Left forelimb (tissue), 1 donor: Measurements from ENCODE around the gene SIDT1.
"Not testable (repeated sequence)": the region's sequence is repeated elsewhere in the genome, so short reads cannot be mapped to it uniquely, and the experiment has no call there.

Experiments
- DNase-seq: peaks from one replicate; pipeline ENCODE4 v3.0.0-alpha.2; 2018; ENCODE audit warnings: low spot score

Gene SIDT1

GRCh38 chr3:113634782-113635474 is 102.6 kb downstream of the SIDT1 start:
- DNase-seq: no peak

- not testable (repeated sequence) for DNase-seq
Measured at GRCh38 chr3:113636034-113636433, 103.7 kb downstream of the SIDT1 start.

- DNase-seq: no peak
Measured at GRCh38 chr3:113637756-113638155, 105.4 kb downstream of the SIDT1 start.

GRCh38 chr3:113638910-113639309 is 106.6 kb downstream of the SIDT1 start:
- no peak for DNase-seq

GRCh38 chr3:113643583-113643982 is 111.2 kb downstream of the SIDT1 start:
- no peak for DNase-seq

- no peak for DNase-seq
Measured at GRCh38 chr3:113648524-113648923, 116.2 kb downstream of the SIDT1 start.

GRCh38 chr3:113649174-113649845 is 117.0 kb downstream of the SIDT1 start:
- DNase-seq: no peak

GRCh38 chr3:113654310-113654709 is 122.0 kb downstream of the SIDT1 start:
- DNase-seq: no peak

- no peak for DNase-seq
Measured at GRCh38 chr3:113654851-113655250, 122.5 kb downstream of the SIDT1 start.

- no peak for DNase-seq
Measured at GRCh38 chr3:113658107-113658506, 125.8 kb downstream of the SIDT1 start.

GRCh38 chr3:113659101-113659541 is 126.8 kb downstream of the SIDT1 start:
- no peak for DNase-seq

- DNase-seq: no peak
Measured at GRCh38 chr3:113659996-113660395, 127.6 kb downstream of the SIDT1 start.

- DNase-seq: no peak
Measured at GRCh38 chr3:113660458-113660857, 128.1 kb downstream of the SIDT1 start.

- no peak for DNase-seq
Measured at GRCh38 chr3:113660896-113661295, 128.5 kb downstream of the SIDT1 start.

- DNase-seq: no peak
Measured at GRCh38 chr3:113662824-113663223, 130.5 kb downstream of the SIDT1 start.

GRCh38 chr3:113663324-113663750 is 131.0 kb downstream of the SIDT1 start:
- DNase-seq: no peak

- no peak for DNase-seq
Measured at GRCh38 chr3:113663761-113664160, 131.4 kb downstream of the SIDT1 start.

- no peak for DNase-seq
Measured at GRCh38 chr3:113664523-113665094, 132.3 kb downstream of the SIDT1 start.

- no peak for DNase-seq
Measured at GRCh38 chr3:113668015-113668414, 135.7 kb downstream of the SIDT1 start.

- no peak for DNase-seq
Measured at GRCh38 chr3:113673593-113673992, 141.2 kb downstream of the SIDT1 start.

- DNase-seq: no peak
Measured at GRCh38 chr3:113676261-113676660, 143.9 kb downstream of the SIDT1 start.

GRCh38 chr3:113677737-113678136 is 145.4 kb downstream of the SIDT1 start:
- no peak for DNase-seq

GRCh38 chr3:113678773-113679172 is 146.4 kb downstream of the SIDT1 start:
- DNase-seq: no peak
